HEK293T (cell line): ENCODE data around the gene FNTB.

Experiments
- BHLHE40 ChIP-seq: fragments of 450-650 bp; IDR thresholded peaks from 2 replicates; pipeline ENCODE4 v1.6.1; 2016; ENCODE audit warnings: mild to moderate bottlenecking, moderate library complexity, borderline replicate concordance
- ELF4 ChIP-seq: fragments of 450-650 bp; IDR thresholded peaks from 2 replicates; pipeline ENCODE4 v1.6.1; 2017; ENCODE audit warnings: antibody characterized with exemption
- FOXK2 ChIP-seq: fragments of 450-650 bp; IDR thresholded peaks from 2 replicates; pipeline ENCODE4 v1.6.1; 2016; ENCODE audit warnings: mild to moderate bottlenecking
- L3MBTL2 ChIP-seq: fragments of 450-650 bp; conservative IDR thresholded peaks from 2 replicates; pipeline ENCODE4 v1.6.1; 2016; ENCODE audit warnings: mild to moderate bottlenecking
- LEF1 ChIP-seq: fragments of 450-650 bp; IDR thresholded peaks from 2 replicates; pipeline ENCODE4 v1.6.1; 2017; ENCODE audit warnings: mild to moderate bottlenecking, borderline replicate concordance
- SP1 ChIP-seq: fragments of 450-650 bp; IDR thresholded peaks from 2 replicates; pipeline ENCODE4 v1.6.1; 2017
- SUZ12 ChIP-seq: fragments of 450-650 bp; IDR thresholded peaks from 2 replicates; pipeline ENCODE4 v1.6.1; 2016; ENCODE audit warnings: mild to moderate bottlenecking
- TARDBP ChIP-seq: fragments of 450-650 bp; IDR thresholded peaks from 2 replicates; pipeline ENCODE4 v1.6.1; 2016

DNA sequence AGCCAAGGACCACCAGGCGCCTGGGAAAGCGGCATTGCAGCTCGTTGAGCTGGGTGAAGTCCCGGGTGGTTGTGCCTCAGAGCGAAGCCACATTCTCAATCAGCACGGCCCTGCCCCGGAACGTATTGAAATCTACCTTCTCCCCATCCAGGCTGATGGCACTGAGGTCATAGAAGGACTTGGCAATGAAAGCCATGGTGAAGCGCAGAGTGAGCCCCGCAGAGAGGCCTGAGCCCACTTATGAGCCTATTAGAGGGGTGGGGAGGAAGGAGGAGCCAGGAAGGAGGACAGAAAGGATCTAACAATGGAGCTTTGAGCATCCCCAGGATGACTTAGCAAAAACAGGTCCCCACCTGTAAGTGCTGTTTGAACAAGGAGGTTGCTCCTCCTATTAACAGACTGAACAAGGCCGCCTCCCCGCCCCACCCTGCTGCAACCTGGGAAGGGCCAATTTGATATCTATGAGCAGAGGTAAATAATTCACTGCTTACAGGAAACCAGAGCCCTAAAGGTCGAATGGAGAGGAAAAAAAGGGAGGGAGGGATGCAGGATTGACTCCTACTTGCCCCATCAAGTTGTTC lies 44.1 kb upstream of the FNTB start, which contains the start of gene GPX2:
- TF ChIP-seq BHLHE40 (no peak), L3MBTL2 (no peak), TARDBP (no peak), ELF4 (no peak), SUZ12 (no peak), FOXK2 (no peak), SP1 (no peak), LEF1 (no peak)
